NOMO-1 treated with DMSO at 0.1 percent for 48 hours (cell line): ENCODE data around the gene AATF.

Experiments used
- DNase-seq: peaks from one replicate; lab custom pipeline; 2025; ENCODE audit not compliant: unreplicated experiment; lab: John Stamatoyannopoulos, UW

The AATF gene

DNA sequence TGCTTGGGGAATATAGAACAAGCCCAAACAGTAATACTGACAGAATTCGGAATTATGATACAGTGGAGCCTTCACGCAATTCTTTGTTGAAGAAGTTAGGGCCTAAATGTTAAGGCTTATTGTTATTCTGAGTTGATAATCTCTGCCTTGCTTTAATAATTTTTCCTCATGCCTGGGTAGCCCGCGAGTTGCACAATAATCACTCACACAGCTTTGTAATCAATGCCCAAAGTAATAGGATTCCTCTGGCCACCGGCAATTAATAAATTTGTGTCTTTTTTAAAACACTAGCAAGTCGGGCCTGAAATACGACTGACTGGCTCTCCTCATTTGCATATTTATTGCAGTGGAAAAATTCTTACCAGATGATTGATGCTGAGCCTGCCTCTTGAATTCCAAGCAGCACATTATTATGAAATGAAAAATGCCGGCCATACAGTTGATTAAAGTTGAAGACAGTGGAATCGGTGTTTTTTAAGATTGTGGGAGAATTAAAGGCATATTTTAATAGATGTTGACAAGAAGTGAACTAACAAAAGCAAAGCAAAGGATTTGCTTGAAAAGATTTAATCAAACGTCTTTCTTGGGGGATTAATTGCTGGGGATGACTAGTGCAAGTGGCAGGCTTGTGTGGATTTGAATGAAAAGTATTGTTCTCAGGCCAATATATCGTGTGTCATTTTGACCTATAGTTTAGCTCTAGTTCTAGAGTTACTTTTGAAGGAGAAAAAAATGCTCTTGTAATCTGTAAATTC, 30.2 kb downstream of the AATF start:
- DNase-seq = no peak

GRCh38 chr17:36979565-36979941, 30.8 kb downstream of the AATF start:
- no peak for DNase-seq

GRCh38 chr17:36980280-36980761, 31.6 kb downstream of the AATF start:
- DNase-seq = no peak

- DNase-seq = no peak
Measured at GRCh38 chr17:36983618-36984017, 34.9 kb downstream of the AATF start.

DNA sequence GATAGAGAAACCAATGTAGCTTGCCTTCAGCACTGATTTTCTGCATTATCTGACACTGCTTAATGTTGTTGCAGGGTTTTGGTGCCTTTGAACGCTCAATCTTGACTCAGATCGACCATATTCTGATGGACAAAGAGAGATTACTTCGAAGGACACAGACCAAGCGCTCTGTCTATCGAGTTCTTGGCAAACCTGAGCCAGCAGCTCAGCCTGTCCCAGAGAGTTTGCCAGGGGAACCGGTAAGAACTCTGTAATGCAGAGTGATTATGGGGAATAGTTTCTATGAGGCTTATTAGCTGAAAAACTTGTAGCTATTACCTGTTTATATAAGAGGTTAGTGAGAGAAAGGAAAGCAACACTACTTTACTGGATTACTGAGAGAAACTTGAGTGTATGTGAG, 40.4 kb downstream of the AATF start:
- no peak for DNase-seq

DNA sequence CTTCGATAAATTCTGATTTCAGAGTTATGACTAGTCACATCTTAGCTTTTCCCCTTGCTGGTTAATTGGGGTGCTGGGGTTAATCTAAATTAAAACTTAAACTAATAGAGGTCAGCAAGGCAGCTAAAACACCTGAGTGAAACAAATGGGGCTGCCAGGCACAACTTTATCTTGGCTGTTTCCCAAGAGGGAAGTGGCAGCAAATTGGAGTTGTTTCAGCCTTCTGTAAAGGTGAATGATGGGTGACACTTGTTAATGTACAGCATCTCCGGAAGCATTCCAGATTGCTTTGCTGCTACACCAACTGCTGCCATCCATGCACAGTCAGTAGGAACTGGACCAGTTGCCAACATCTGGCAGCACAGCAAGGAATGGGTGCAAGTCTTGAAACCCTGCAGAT, 43.9 kb downstream of the AATF start:
- DNase-seq = no peak

DNA sequence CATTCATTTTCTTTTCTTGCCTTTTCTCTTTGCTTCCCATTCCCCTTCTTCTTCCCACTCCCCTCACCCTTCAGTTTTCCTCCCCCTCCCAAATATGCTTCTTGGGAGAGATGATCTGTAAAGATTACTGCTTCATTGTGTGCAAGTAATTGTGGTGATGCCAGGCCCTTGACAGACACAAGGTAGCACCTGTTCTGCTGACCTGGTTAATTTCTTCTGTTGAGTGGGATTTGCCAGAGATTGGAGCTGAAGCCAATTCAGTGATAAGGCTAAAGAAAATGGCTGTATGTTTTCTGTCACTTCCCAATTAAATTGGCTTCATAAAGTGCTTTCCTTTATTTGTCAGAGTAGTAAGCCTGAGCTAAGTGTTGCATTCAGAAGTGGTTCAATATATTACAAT, 44.5 kb downstream of the AATF start:
- DNase-seq = no peak

DNA sequence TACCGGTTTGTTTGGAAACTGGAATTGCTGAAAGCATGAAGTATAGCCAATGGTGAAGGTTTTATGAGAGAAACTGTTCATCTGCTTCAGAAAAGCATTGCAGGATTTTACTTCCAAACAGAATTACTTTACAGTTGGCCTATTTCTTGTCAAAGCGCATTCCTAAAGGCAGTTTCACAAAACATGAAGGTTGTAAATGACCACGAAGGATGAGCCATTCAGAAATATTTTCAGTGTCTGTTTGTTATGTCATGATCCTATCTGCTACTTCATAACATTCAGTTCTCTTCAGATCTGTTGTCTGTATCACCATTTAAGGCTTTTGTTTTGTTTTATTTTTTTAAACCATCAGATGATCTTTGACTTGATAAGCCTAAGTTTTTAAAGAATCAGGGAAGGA, 45.7 kb downstream of the AATF start:
- DNase-seq = no peak

DNA sequence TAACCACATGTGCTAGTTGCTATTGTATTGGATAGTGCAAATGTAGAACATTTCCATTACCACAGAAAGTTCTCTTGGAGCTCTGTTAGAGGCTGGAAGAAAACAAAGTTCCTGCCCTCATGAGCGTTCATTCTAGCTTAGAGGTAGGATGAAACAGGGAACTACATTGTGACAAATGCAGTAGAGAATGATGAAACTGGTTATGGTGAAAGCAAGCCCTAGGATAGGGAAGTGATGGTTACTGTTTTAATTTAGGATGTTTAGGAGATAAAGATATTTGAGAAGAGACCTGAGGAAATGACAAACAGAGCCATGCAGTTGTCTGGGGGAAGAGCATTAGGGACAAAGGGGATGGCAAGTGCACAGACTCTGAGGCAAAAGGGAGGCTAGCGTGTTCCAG, 50.7 kb downstream of the AATF start:
- DNase-seq = peak; percentile 77

DNA sequence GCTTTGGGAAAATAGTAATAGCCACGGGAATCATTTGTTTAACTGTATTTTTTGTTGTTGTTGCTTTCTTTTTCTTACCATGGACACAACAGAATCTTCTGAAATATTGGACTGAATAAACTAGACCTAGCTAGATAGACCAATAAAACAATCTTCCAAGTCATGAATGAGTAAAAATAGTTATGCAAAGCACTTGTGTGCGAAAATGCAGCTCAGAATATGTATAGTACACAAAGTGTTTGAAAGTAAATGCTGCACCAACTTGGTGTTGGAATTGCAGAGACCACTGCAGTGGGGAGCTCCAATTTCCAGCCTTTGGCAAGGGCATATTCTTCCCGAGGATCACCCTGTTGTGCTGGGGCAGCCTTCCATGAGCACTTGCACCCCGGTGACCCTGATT, 68.0 kb downstream of the AATF start:
- no peak for DNase-seq

GRCh38 chr17:37017404-37017803, 68.7 kb downstream of the AATF start:
- DNase-seq = no peak

DNA sequence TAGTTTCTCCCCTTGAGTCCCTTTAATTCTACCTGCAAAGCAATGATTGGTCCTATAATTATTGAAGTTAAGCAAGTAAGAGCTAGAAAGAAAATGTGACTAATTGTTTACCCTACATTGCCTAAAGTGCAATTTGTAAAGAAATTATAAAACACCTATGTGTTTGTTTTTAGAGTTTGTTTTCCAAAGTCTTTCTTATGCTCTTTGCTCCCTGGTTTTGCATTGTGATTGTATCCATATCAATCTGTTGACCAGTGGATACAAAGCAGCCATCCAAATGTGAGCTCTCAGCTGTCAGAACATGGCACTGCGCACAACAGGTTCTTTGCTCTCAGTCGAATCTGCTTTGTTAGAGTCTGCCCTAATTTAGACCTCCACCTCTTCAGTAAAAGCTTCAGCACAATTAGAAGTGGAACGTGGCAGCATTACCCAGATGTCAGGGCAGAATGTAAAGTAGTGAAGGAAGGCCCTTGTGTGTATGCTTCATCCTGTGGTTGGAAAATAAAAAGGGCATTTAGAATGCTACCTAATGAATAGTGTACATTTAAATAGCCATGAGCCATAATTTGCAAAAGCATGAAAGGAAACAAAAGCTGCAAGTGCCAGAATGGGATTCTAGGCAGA, 70.5 kb downstream of the AATF start:
- no peak for DNase-seq

DNA sequence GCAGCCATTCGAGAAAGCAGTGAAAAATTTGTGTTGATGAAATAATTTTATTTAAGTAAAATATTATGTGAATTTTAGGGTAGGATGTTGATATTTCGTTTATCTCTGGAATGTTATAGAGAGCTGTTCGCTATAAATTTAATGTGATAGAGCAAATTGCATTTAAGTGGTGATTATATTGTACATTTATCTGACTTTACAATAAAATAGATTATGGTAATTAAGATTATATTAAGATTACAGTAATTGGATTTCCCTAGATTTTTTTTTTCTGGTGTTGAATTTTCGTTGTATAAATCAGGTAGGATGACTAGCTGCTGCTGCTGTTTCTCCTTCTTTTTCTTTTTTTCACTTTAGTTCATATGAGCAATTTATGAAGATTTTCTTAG, 71.0 kb downstream of the AATF start:
- DNase-seq = no peak

GRCh38 chr17:37024181-37024637, 75.5 kb downstream of the AATF start:
- DNase-seq = no peak

DNA sequence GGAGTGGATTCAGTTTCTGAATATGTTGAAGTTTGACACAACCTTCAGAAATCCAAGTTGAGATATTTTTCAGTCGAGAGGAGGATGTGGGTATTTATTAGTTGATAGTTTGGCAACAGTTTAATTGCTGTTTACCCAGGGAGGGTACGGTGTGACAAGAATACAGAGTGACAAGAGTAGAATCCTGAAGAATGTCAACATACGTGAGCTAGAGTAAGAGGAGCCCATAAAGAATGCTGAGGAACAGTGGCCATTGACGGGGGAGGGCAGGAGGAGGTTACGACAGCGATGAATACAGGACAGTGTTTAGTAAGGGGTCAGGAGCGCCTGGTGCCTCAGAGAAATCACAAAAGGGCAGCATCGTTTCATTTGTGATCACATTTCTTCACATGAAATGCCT, 76.5 kb downstream of the AATF start:
- no peak for DNase-seq

DNA sequence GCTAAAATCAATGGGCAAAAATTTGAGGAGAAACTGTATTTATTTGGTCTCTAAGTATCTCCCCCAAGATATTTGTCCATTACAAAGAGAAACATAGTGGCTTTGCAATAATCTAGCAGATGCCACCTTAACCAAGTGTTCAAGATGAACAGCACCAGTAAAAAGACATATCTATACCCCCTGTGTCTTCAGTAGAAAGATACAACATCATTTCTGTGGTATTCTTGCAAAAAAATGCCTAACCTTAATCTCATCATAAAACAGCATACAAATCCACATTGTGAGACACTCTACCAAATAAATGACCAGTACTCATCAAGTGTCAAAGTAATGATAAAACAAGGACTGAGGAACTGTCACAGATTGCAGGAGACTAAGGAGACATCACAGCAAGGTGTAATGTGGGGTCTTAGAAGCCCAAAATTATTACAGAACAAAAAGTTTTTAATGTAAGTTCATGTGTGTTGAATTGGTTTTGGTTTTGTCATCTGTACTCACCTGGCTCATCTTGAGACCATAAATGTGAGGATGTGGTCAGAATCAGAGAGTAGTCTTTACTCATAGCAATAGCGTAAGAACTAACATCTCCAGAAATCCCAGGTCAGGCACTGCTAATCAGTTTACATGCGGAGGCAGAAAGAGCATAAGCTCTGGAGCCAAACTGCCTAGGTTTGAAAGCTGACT, 77.2 kb downstream of the AATF start:
- no peak for DNase-seq

GRCh38 chr17:37026531-37026869, 77.7 kb downstream of the AATF start:
- DNase-seq = no peak

GRCh38 chr17:37028040-37028439, 79.3 kb downstream of the AATF start:
- no peak for DNase-seq

- no peak for DNase-seq
Measured at GRCh38 chr17:37031493-37032083, 82.8 kb downstream of the AATF start.

GRCh38 chr17:37037590-37038155, 88.9 kb downstream of the AATF start:
- no peak for DNase-seq

GRCh38 chr17:37039269-37039668, 90.5 kb downstream of the AATF start:
- no peak for DNase-seq

DNA sequence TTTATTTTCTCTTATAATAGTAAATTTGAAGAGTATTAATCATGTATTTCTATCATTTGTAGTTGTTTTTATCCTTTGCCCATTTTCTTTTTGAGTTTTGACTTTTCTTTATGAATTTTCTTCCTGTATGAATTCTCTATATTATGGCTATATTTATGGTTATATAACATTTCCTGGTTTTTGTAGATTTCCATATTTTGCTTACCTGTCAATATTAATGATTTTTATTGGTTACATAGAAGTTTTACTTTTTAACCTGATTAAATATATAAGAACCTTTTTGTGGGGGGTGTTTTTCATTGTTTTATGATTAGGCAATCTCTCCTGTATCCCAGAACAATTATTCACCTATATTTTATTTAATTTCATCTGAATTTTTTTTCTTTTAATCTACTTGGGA, 93.2 kb downstream of the AATF start:
- no peak for DNase-seq
